ENCODE measurements around the gene MAPT.

MAPT gene

DNA sequence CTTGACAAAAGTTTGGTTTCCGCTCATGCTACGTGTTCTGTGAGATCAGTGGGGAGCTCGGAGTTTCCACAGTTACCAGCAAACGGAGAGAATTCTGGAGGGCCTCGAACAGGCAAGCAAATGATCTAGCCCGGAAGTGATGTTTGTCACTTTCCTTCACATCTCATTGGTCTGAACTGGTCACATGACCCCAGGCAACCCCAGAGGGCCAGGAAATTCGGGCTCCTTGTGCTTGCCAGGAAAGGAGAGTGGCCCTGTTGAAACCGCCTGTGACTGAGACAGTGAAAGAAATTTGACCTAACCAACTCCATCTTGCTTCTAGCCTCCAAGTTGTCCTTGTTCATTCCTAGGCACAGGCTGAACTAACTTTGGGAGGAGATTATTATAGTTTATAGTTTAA is 26.7 kb upstream of the MAPT start:
- TF ChIP-seq, protein P1, sequence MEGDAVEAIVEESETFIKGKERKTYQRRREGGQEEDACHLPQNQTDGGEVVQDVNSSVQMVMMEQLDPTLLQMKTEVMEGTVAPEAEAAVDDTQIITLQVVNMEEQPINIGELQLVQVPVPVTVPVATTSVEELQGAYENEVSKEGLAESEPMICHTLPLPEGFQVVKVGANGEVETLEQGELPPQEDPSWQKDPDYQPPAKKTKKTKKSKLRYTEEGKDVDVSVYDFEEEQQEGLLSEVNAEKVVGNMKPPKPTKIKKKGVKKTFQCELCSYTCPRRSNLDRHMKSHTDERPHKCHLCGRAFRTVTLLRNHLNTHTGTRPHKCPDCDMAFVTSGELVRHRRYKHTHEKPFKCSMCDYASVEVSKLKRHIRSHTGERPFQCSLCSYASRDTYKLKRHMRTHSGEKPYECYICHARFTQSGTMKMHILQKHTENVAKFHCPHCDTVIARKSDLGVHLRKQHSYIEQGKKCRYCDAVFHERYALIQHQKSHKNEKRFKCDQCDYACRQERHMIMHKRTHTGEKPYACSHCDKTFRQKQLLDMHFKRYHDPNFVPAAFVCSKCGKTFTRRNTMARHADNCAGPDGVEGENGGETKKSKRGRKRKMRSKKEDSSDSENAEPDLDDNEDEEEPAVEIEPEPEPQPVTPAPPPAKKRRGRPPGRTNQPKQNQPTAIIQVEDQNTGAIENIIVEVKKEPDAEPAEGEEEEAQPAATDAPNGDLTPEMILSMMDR (IDR thresholded peaks at IDR 0.05), result no peak

DNA sequence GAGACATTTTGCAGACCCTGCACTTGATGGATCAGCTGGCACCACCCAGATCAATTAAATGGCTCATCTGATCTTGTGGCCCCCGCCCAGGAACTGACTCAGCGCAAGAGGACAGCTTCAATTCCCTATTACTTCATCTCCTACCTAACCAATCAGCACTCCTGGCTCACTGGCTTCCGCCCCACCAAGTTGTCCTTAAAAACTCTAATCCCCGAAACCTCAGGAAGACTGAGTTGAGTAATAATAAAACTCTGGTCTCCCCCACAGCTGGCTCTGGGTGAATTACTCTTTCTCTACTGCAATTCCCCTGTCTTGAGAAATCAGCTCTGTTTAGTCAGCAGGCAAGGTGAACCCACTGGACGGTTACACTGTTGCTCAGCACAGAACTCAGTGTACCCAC is 26.1 kb upstream of the MAPT start:
- TF ChIP-seq, protein P1 (IDR thresholded peaks at IDR 0.05), result no peak

DNA sequence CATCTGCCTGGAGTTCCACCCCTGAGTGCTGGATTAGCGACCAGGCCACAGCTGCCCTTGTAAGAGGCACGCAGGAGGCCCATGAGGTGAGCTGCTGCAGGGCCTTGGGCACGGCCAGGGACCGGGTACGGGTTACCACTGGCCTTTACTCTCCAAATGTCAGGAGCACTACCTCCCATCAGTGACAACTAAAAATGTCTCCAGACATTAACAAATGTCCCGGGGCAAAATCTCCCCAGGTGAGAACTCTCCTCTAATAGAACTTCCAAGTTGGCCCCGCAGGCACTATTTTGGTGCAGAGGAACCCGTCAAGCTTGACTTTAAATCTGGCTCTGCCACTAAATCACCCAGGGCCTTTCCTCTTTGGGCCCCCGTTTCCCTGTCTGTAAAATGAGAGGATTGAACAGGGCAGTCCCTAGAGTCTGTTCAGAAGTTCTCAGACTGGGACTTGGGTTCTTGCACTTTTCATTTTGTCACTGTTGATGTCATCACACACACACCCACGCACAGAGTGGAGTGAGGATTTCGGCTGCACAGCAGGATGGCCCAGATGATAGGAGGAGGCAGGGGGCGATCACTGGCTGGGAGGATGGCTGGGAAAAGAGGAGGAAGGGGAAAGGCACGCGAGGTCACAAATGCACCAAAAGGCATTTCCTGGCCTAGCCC is 24.5 kb upstream of the MAPT start:
- TF ChIP-seq, protein P1 (IDR thresholded peaks at IDR 0.05), result no peak

DNA sequence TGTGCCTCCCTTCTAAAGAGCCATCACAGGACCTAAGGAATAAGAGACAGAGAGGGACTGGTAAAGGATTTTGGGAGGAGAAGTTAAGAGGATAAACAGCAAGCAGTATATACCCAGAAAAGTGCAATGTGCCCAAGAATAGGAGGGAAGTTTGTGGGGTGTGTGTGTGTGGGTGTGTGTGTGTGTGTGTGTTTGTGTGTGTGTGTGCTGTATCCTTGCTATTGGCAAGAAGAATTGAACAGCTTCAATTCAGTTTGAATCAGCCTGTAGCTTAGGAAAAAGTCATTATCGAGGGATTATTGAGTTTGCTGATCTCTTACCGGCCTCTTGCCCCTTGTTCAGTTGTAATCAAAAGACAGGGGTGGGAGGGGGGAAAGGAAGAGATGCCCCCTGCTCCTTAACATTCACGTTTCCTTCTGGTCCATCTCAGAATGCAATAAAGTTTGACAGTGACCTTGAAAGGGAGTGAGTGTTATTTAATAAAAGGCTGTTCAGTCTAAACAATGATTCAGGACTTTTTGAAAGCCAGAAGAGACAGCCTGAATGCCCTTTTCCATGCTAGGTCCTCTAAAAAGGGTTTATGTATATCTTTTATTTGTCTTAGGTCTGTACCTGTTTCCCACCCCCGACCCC is 23.9 kb upstream of the MAPT start:
- TF ChIP-seq, protein P1 (IDR thresholded peaks at IDR 0.05), result no peak

DNA sequence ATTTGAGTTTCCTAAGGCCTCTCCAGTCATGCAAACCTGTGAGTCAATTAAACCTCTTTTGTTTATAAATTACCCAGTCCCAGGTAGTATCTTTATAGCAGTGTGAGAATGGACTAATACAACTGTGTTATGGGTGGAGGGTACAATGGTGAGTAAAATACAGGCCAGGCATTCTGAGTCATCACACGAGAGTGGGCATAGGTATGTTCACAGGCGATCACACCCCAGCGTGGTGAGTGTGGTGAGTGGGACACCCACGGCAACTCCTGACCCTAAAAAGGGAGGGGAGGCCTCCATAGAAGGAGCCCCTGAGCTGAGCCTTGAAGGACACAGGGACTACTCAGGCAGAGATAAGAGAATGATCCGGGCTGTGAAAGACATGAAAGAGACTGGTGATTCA is 22.6 kb upstream of the MAPT start:
- TF ChIP-seq, protein P1 (IDR thresholded peaks at IDR 0.05), result no peak

DNA sequence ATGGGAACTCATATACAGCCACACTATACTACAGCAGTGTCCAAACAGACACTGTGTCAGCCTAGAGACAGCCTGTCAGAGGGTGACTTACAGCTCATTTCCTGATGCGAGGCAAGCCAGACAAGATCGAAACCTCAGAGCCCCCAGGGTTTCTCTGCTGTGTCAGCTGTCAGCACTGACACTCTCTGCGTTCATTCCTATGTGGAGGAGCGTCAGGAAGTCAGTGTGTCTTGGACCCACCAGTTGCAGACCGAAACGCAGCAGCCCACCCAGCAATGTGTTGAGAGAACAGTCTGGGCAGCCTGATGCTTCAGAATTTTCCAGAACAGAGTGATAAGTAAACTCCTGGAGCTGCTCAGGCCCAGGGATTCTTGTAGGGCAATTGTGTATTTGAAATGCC is 20.6 kb upstream of the MAPT start:
- TF ChIP-seq, protein P1 (IDR thresholded peaks at IDR 0.05), result no peak

DNA sequence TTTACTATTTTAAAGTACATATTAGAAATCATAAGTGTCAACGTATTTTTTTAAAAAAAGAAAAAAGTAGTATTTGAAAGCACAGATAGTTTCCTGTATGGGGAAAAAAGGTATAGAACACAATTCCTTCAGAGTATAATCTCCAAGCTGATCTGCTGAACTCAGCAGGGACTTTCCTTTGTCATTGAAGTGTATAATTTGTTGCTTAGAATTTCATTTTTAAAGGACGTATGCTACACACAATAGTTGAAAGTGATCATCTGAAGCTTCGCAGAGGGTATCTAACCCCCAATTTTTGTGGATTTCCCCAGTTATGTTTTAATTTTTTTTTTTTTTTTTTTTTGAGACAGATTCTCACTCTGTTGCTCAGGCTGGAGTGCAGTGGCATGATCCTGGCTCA is 20.2 kb upstream of the MAPT start:
- TF ChIP-seq, protein P1 (IDR thresholded peaks at IDR 0.05), result no peak

Data from LNCAP (cell line).